Spleen (tissue), 7 donors: ENCODE measurements around the gene TMEM53.

ENCODE experiments used
- CTCF ChIP-seq, 11 experiments: fragments of 200-600 bp in 7 of 11; fragments of 450-650 bp in 4 of 11; sonication (generic) in 4 of 11; IDR thresholded peaks in 8 of 11; conservative IDR thresholded peaks in 3 of 11; 1 replicate in 7 of 11; 2 replicates in 4 of 11; pipeline versions ENCODE4 v1.4.0 to v1.8.0; 2016 to 2021; ENCODE audit warnings: antibody characterized with exemption in 11 of 11, inconsistent platforms in 4 of 11, mild to moderate bottlenecking in 1 of 11
- POLR2A ChIP-seq, 3 donors: fragments of 450-650 bp; IDR thresholded peaks; one replicate each; pipeline ENCODE4 v1.5.1; 2017; ENCODE audit warnings: antibody characterized with exemption in 3 of 3, mild to moderate bottlenecking in 1 of 3
- POLR2AphosphoS5 ChIP-seq, 3 donors: sonication (generic); formaldehyde crosslinking; IDR thresholded peaks; one replicate each; pipeline ENCODE4 v1.5.1; 2017; ENCODE audit warnings: antibody characterized with exemption in 3 of 3
- donor health status: DM: no; HTN: no; CAD: no; lungs with moderate emphysema.
- donor health status: DM: no; HTN: no; CAD: no.
- donor health status: DM: no; HTN: no; CAD: no.

- TF ChIP-seq POLR2A (IDR thresholded peaks at IDR 0.05) (no peak), CTCF (IDR thresholded peaks at IDR 0.05 in 8 of 11, conservative IDR thresholded peaks at IDR 0.05 in 3 of 11) (no peak), POLR2AphosphoS5 (IDR thresholded peaks at IDR 0.05) (no peak)
Observed at GRCh38 chr1:44651069-44651468, 23.2 kb downstream of the TMEM53 start.
